GM23338 (cell line): ENCODE results near the gene HLA-DPB1. TPM values are rescaled to one million over a fixed set of nuclear protein-coding genes. Genes with fewer than 3 reads are reported as not detected.
A peak's percentile ranks its signal among the peaks of the same experiment; 100 is the strongest.

Experiments used
- ATAC-seq: fragments of 200-7000 bp; cut with Tn5 transposase; 3 replicates; pipeline ENCODE4 v1.9.1; 2020
- DNase-seq: peaks from one replicate; pipeline ENCODE4 v3.0.0-alpha.2; 2015; ENCODE audit warnings: low spot score
- H2AFZ ChIP-seq: fragments of 200-600 bp; sonication (generic); 2 replicates; pipeline ENCODE4 v1.8.0; 2016; ENCODE audit warnings: antibody characterized with exemption, mild to moderate bottlenecking, moderate library complexity
- H3F3A ChIP-seq: fragments of 200-600 bp; sonication (generic); replicated peaks from 2 replicates; pipeline ENCODE4 v1.8.0; 2017; ENCODE audit warnings: antibody characterized with exemption, mixed run types, low read depth
- H3K27ac ChIP-seq: fragments of 200-600 bp; sonication (generic); 2 replicates; pipeline ENCODE4 v1.6.1; 2016; ENCODE audit warnings: low read depth
- H3K27me3 ChIP-seq: fragments of 200-600 bp; sonication (generic); 2 replicates; pipeline ENCODE4 v1.8.0; 2016; ENCODE audit warnings: mild to moderate bottlenecking, mixed run types, moderate library complexity; ENCODE audit not compliant: insufficient read depth
- H3K36me3 ChIP-seq: fragments of 200-600 bp; sonication (generic); 2 replicates; pipeline ENCODE4 v1.8.0; 2016; ENCODE audit warnings: mild to moderate bottlenecking; ENCODE audit not compliant: insufficient read depth
- H3K4me1 ChIP-seq: fragments of 200-600 bp; sonication (generic); 2 replicates; pipeline ENCODE4 v1.8.0; 2016; ENCODE audit warnings: mild to moderate bottlenecking, moderate library complexity; ENCODE audit not compliant: insufficient read depth
- H3K4me2 ChIP-seq: fragments of 200-600 bp; sonication (generic); 2 replicates; pipeline ENCODE4 v1.7.1; 2017; ENCODE audit warnings: mixed run types
- H3K4me3 ChIP-seq: fragments of 200-600 bp; sonication (generic); 2 replicates; pipeline ENCODE4 v1.6.1; 2016; ENCODE audit warnings: mixed run types
- H3K79me2 ChIP-seq: fragments of 200-600 bp; sonication (generic); replicated peaks from 2 replicates; pipeline ENCODE4 v1.8.0; 2017; ENCODE audit warnings: mild to moderate bottlenecking; ENCODE audit not compliant: insufficient read depth
- H3K9me2 ChIP-seq: fragments of 200-600 bp; sonication (generic); 2 replicates; pipeline ENCODE4 v1.8.0; 2017; ENCODE audit not compliant: insufficient read depth
- H4K20me1 ChIP-seq: fragments of 200-600 bp; sonication (generic); replicated peaks from 2 replicates; pipeline ENCODE4 v1.8.0; 2017; ENCODE audit warnings: mild to moderate bottlenecking; ENCODE audit not compliant: insufficient read depth
- H3K27ac Mint-ChIP-seq: 2 replicates; pipeline ENCODE4 v1.8.0; 2020; ENCODE audit warnings: inconsistent platforms, mild to moderate bottlenecking, moderate library complexity, mixed read lengths
- H3K27me3 Mint-ChIP-seq: 3 replicates; pipeline ENCODE4 v1.8.0; 2022; ENCODE audit warnings: low read depth, mild to moderate bottlenecking, moderate library complexity, mixed read lengths, inconsistent platforms; ENCODE audit not compliant: insufficient read depth, poor library complexity
- H3K36me3 Mint-ChIP-seq: 3 replicates; pipeline ENCODE4 v1.8.0; 2021; ENCODE audit warnings: low read depth, mild to moderate bottlenecking, inconsistent platforms, moderate library complexity, mixed read lengths
- H3K4me1 Mint-ChIP-seq: 3 replicates; pipeline ENCODE4 v1.8.0; 2020; ENCODE audit warnings: mild to moderate bottlenecking, inconsistent platforms, mixed read lengths
- H3K4me3 Mint-ChIP-seq: 3 replicates; pipeline ENCODE4 v1.8.0; 2021; ENCODE audit warnings: moderate library complexity, mild to moderate bottlenecking, inconsistent platforms, mixed read lengths
- H3K9me3 Mint-ChIP-seq: 3 replicates; pipeline ENCODE4 v1.8.0; 2020; ENCODE audit warnings: moderate library complexity, mild to moderate bottlenecking, inconsistent platforms, mixed read lengths
- CREB1 ChIP-seq: fragments of 250-450 bp; sonication (Bioruptor Pico); IDR thresholded peaks from 2 replicates; pipeline ENCODE4 v1.5.0; 2020; ENCODE audit warnings: low read depth, mild to moderate bottlenecking, moderate library complexity
- EZH2phosphoT487 ChIP-seq: fragments of 200-600 bp; sonication (generic); IDR thresholded peaks from one replicate; pipeline ENCODE4 v1.8.1; 2018; ENCODE audit warnings: antibody characterized with exemption; ENCODE audit not compliant: unreplicated experiment
- JUNB ChIP-seq: IDR thresholded peaks from one replicate; pipeline ENCODE4 v1.6.1; 2016; ENCODE audit warnings: antibody characterized with exemption; ENCODE audit not compliant: unreplicated experiment
- NANOG ChIP-seq: IDR thresholded peaks from 2 replicates; pipeline ENCODE4 v1.6.1; 2016; ENCODE audit warnings: antibody characterized with exemption, borderline replicate concordance
- POLR2AphosphoS5 ChIP-seq: IDR thresholded peaks from 2 replicates; pipeline ENCODE4 v1.6.1; 2016; ENCODE audit warnings: antibody characterized with exemption, low read depth
- STAT1 ChIP-seq: IDR thresholded peaks from one replicate; pipeline ENCODE4 v1.6.1; 2016; ENCODE audit warnings: antibody characterized with exemption; ENCODE audit not compliant: unreplicated experiment
- ZNF114 ChIP-seq: fragments of 250-450 bp; sonication (Bioruptor Pico); IDR thresholded peaks from 2 replicates; pipeline ENCODE4 v1.5.0; 2020; ENCODE audit warnings: mild to moderate bottlenecking, moderate library complexity
- ZNF331 ChIP-seq: fragments of 250-450 bp; sonication (Bioruptor Pico); IDR thresholded peaks from 2 replicates; pipeline ENCODE4 v1.5.0; 2020; ENCODE audit warnings: low read depth, mild to moderate bottlenecking, moderate library complexity
- polyA plus RNA-seq: library from polyadenylated mRNA; unstranded; fragments of >200 nt; fragmentation: Nextera tagmentation; extraction: Ambion mirVana; gene quantifications from 2 replicates; pipeline ENCODE4 v1.2.1, GENCODE V29; 2016
- total RNA-seq: library from RNA; depleted of rRNA; stranded (reverse); fragments of >200 nt; shearing (Covaris generic); gene quantifications from 2 replicates; pipeline ENCODE4 v1.2.3, GENCODE V29; 2014
- TF ChIP-seq, protein P1 (sequence below): IDR thresholded peaks from one replicate; pipeline ENCODE4 v1.6.1; 2018; ENCODE audit warnings: antibody characterized with exemption; ENCODE audit not compliant: unreplicated experiment
- TF ChIP-seq, protein P2 (sequence below), 2 experiments: fragments of 200-600 bp in 1 of 2; sonication (generic) in 1 of 2; conservative IDR thresholded peaks; 2 replicates each; pipeline versions ENCODE4 v1.5.1 to v1.6.1; 2016 to 2017; ENCODE audit warnings: antibody characterized with exemption in 2 of 2, low read depth in 2 of 2, mild to moderate bottlenecking in 2 of 2, moderate library complexity in 1 of 2

HLA-DPB1 gene
- total and polyA plus RNA-seq, 2 experiments from 2014 or later = 22.0 to 37.6 TPM

DNA sequence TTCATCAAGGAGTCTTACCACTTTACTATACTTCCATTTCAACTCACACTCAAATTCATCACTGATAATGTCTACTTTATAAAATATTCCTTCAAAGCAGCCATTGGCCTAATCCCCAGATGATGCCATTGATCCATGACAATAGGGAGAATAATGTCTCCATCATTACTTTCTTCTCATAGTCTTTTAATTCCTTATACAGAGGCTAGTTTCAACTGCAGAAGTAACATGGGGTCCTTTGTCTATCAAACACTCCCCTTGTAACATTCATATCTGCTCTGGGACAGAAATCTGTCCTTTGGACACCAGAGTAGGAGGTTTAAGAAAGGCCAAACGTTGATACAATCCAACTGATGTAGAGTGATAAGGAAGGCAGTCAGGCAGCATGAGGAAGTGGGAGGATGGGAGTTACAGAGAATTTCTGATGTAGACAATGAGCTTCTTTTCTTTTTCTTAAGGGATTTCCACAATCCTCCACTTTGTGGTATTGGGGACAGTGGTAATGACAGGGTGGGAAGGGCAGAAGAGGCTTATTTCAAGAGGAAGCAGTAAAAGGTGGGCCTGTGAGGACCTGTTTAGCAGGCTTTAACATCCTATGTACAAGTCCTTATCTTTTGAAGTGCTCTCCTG lies 47.5 kb upstream of the HLA-DPB1 start (continued):
- TF ChIP-seq, protein P1, sequence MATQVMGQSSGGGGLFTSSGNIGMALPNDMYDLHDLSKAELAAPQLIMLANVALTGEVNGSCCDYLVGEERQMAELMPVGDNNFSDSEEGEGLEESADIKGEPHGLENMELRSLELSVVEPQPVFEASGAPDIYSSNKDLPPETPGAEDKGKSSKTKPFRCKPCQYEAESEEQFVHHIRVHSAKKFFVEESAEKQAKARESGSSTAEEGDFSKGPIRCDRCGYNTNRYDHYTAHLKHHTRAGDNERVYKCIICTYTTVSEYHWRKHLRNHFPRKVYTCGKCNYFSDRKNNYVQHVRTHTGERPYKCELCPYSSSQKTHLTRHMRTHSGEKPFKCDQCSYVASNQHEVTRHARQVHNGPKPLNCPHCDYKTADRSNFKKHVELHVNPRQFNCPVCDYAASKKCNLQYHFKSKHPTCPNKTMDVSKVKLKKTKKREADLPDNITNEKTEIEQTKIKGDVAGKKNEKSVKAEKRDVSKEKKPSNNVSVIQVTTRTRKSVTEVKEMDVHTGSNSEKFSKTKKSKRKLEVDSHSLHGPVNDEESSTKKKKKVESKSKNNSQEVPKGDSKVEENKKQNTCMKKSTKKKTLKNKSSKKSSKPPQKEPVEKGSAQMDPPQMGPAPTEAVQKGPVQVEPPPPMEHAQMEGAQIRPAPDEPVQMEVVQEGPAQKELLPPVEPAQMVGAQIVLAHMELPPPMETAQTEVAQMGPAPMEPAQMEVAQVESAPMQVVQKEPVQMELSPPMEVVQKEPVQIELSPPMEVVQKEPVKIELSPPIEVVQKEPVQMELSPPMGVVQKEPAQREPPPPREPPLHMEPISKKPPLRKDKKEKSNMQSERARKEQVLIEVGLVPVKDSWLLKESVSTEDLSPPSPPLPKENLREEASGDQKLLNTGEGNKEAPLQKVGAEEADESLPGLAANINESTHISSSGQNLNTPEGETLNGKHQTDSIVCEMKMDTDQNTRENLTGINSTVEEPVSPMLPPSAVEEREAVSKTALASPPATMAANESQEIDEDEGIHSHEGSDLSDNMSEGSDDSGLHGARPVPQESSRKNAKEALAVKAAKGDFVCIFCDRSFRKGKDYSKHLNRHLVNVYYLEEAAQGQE = no peak
- TF ChIP-seq CREB1 (CRISPR knock-in tag) (no peak), JUNB (no peak)

DNA sequence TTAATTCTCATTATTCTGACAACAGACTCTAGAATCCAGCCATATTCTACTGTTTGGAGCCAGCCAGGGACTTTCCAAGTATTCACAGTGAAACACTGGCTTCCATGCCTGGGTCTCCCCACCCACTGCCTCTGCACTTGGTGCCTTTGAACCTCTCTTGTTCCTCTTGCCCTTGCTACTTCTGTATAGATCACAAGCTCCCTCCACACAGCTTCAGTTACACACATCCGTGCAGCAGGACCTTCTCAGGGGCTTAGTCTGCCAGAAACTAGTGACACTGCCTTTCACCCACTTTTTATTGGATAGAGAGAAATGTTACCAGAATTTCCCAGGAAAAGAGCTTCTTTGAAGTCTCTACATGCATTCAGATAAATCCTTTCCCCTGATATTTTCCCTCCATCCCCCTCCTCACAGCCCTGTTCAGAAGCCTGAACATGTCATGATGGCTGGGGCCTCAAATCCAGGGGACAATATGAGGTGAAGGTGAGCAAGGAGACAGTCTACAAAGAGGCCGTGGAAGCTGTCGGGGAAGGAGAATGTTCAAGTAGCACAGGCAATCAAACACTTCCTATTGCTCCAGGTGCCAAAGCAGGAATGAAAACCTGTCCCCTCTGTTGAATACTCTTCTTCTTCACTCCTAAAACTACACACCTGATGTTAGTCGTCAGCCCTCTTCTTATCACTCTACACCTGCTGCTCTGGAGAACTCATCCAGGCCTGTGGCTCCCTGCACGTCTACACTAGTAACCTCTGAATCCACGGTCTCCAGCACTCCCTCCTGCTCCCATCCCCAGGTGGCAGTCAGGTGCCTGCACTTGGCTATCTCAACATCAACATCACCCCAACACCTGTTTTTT lies 46.2 kb upstream of the HLA-DPB1 start:
- Histone ChIP-seq H3K79me2 (no peaks in the 10 kb centered on the region), H3K36me3 (no peaks in the 10 kb centered on the region), H4K20me1 (no peaks in the 10 kb centered on the region), H3K27me3 (no peaks in the 10 kb centered on the region), H3K4me3 (no peak overlapping the region), H2AFZ (peak overlapping the region; percentile 61; the same call in 1 of the 2 replicates), H3K4me1 (no peaks in the 10 kb centered on the region), H3F3A (no peaks in the 10 kb centered on the region), H3K9me2 (no peaks in the 10 kb centered on the region), H3K4me2 (no peak overlapping the region), H3K27ac (no peak overlapping the region)
- TF ChIP-seq, protein P2, sequence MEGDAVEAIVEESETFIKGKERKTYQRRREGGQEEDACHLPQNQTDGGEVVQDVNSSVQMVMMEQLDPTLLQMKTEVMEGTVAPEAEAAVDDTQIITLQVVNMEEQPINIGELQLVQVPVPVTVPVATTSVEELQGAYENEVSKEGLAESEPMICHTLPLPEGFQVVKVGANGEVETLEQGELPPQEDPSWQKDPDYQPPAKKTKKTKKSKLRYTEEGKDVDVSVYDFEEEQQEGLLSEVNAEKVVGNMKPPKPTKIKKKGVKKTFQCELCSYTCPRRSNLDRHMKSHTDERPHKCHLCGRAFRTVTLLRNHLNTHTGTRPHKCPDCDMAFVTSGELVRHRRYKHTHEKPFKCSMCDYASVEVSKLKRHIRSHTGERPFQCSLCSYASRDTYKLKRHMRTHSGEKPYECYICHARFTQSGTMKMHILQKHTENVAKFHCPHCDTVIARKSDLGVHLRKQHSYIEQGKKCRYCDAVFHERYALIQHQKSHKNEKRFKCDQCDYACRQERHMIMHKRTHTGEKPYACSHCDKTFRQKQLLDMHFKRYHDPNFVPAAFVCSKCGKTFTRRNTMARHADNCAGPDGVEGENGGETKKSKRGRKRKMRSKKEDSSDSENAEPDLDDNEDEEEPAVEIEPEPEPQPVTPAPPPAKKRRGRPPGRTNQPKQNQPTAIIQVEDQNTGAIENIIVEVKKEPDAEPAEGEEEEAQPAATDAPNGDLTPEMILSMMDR (conservative IDR thresholded peaks at IDR 0.05; ENCODE audit: low read depth in 2 of 2) = peak in 1 of 2 experiments; percentile 31; a peak in 2 of 4 replicates
- no peak for TF ChIP-seq EZH2phosphoT487
- Mint-ChIP-seq H3K9me3 (no peaks in the 10 kb centered on the region), H3K27ac (no peak overlapping the region), H3K27me3 (peaks cover 8% of the 10 kb centered on the region), H3K4me3 (no peak overlapping the region), H3K36me3 (no peaks in the 10 kb centered on the region), H3K4me1 (peaks cover 12% of the 10 kb centered on the region)
- peak; percentile 79 for ATAC-seq
- peak; percentile 28 for DNase-seq

DNA sequence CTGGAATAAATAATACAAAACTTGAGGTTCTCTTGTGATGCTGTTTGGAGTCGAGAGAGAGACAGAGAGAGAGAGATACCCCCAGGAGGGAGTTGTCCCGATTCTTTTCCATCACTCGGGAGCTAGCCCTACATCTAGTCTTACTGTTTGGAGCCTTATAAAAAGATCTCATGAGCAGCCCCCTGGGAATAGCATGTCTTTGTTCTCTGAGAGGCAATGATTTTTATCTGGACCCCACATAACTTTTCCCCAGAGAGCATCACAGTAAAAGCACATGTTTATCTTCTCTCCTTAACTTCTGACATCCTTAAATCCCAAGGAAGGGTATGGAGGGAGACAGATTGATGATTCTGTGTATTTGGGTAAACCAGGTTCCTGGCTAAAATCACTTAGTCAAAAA lies 45.5 kb upstream of the HLA-DPB1 start:
- no peaks in the 10 kb centered on the region for H3K4me1 ChIP-seq
- H3F3A ChIP-seq = no peaks in the 10 kb centered on the region
- H3K79me2 ChIP-seq = no peaks in the 10 kb centered on the region
- ATAC-seq (no peak), DNase-seq (no peak)
- H3K4me1 Mint-ChIP-seq = peaks cover 12% of the 10 kb centered on the region
- H3K27ac ChIP-seq = no peak overlapping the region
- no peak overlapping the region for H3K4me2 ChIP-seq
- peak overlapping the region; percentile 61; the same call in 1 of the 2 replicates for H2AFZ ChIP-seq
- H4K20me1 ChIP-seq = no peaks in the 10 kb centered on the region
- H3K4me3 ChIP-seq = no peak overlapping the region
- peaks cover 8% of the 10 kb centered on the region for H3K27me3 Mint-ChIP-seq
- no peaks in the 10 kb centered on the region for H3K36me3 ChIP-seq
- no peak for TF ChIP-seq ZNF331 (CRISPR knock-in tag)
- TF ChIP-seq POLR2AphosphoS5 = no peak
- TF ChIP-seq ZNF114 (CRISPR knock-in tag) = no peak
- TF ChIP-seq NANOG = no peak
- TF ChIP-seq STAT1 = no peak
- TF ChIP-seq JUNB = no peak
- TF ChIP-seq EZH2phosphoT487 = no peak
- H3K27ac Mint-ChIP-seq = no peak overlapping the region
- no peaks in the 10 kb centered on the region for H3K27me3 ChIP-seq
- no peak overlapping the region for H3K4me3 Mint-ChIP-seq
- no peaks in the 10 kb centered on the region for H3K9me2 ChIP-seq
- H3K36me3 Mint-ChIP-seq = no peaks in the 10 kb centered on the region
- no peaks in the 10 kb centered on the region; the same call in 2 of the 3 replicates for H3K9me3 Mint-ChIP-seq
